HepG2 (cell line): Measurements from ENCODE around the gene SCYGR8. TPM values are rescaled to one million over a fixed set of nuclear protein-coding genes. Genes with fewer than 3 reads are reported as not detected.

ENCODE experiments used
- GABPB1 ChIP-seq: IDR thresholded peaks from 2 replicates; pipeline ENCODE4 v1.6.1; 2016; ENCODE audit warnings: mild to moderate bottlenecking, missing genetic modification reagents, moderate library complexity, missing compliant biosample characterization
- IRF2 ChIP-seq: IDR thresholded peaks from 2 replicates; pipeline ENCODE4 v1.6.1; 2018; ENCODE audit warnings: missing genetic modification reagents, missing compliant biosample characterization
- SAP130 ChIP-seq: IDR thresholded peaks from 2 replicates; pipeline ENCODE4 v1.6.1; 2016; ENCODE audit warnings: low read depth
- ZBTB7A ChIP-seq: sonication (generic); formaldehyde crosslinking; IDR thresholded peaks from 2 replicates; pipeline ENCODE4 v1.8.0; 2022; ENCODE audit warnings: mild to moderate bottlenecking, missing genetic modification reagents
- ZNF142 ChIP-seq: sonication (generic); formaldehyde crosslinking; IDR thresholded peaks from 2 replicates; pipeline ENCODE4 v1.4.0; 2020; ENCODE audit warnings: missing genetic modification reagents
- ZNF224 ChIP-seq: sonication (generic); formaldehyde crosslinking; IDR thresholded peaks from 2 replicates; pipeline ENCODE4 v1.5.0; 2020; ENCODE audit warnings: mild to moderate bottlenecking, missing genetic modification reagents
- ZNF280B ChIP-seq: sonication (generic); formaldehyde crosslinking; IDR thresholded peaks from 2 replicates; pipeline ENCODE4 v1.5.0; 2020; ENCODE audit warnings: missing genetic modification reagents, mild to moderate bottlenecking, borderline replicate concordance
- ZNF562 ChIP-seq: sonication (generic); formaldehyde crosslinking; IDR thresholded peaks from 2 replicates; pipeline ENCODE4 v1.8.0; 2022; ENCODE audit warnings: missing genetic modification reagents, borderline replicate concordance
- ZNF567 ChIP-seq: sonication (generic); formaldehyde crosslinking; IDR thresholded peaks from 2 replicates; pipeline ENCODE4 v1.8.1; 2023; ENCODE audit warnings: mild to moderate bottlenecking, missing genetic modification reagents, borderline replicate concordance
- ZNF576 ChIP-seq: sonication (generic); formaldehyde crosslinking; IDR thresholded peaks from 2 replicates; pipeline ENCODE4 v1.4.0; 2020; ENCODE audit warnings: mild to moderate bottlenecking, missing genetic modification reagents
- ZNF678 ChIP-seq: sonication (generic); formaldehyde crosslinking; IDR thresholded peaks from 2 replicates; pipeline ENCODE4 v1.4.0; 2020; ENCODE audit warnings: mild to moderate bottlenecking, missing genetic modification reagents
- ZNF709 ChIP-seq: sonication (generic); formaldehyde crosslinking; IDR thresholded peaks from 2 replicates; pipeline ENCODE4 v1.5.0; 2020; ENCODE audit warnings: mild to moderate bottlenecking, missing genetic modification reagents
- ZNF792 ChIP-seq: IDR thresholded peaks from 2 replicates; pipeline ENCODE4 v1.6.1; 2016
- ZSCAN29 ChIP-seq: sonication (generic); formaldehyde crosslinking; conservative IDR thresholded peaks from 2 replicates; pipeline ENCODE4 v1.4.0; 2020; ENCODE audit warnings: mild to moderate bottlenecking, missing genetic modification reagents
- polyA plus RNA-seq, 8 experiments: library from polyadenylated mRNA; depleted of rRNA in 3 of 8; stranded (reverse) in 7 of 8; unstranded in 1 of 8; fragments of >200 nt; fragmentation: Illumina TruSeq in 4 of 8; extraction: Trizol in 4 of 8; gene quantifications; 2 replicates each; pipeline versions ENCODE4 v1.2.1 to v1.2.3, GENCODE V29; 2011 to 2016; ENCODE audit warnings: low read depth in 4 of 8, missing spikeins in 1 of 8, mixed read lengths in 1 of 8; ENCODE audit not compliant: insufficient read depth in 1 of 8
- total RNA-seq, 5 experiments: library from RNA; depleted of rRNA; stranded (reverse); fragments of >200 nt; fragmentation: Illumina TruSeq; extraction: Trizol; gene quantifications; 2 replicates each; pipeline ENCODE4 v1.2.3, GENCODE V29; 2016; ENCODE audit warnings: low read depth in 1 of 5
- TF ChIP-seq, protein P1 (sequence below): sonication (generic); formaldehyde crosslinking; IDR thresholded peaks from 2 replicates; pipeline ENCODE4 v1.8.1; 2023; ENCODE audit warnings: mild to moderate bottlenecking, inconsistent platforms, moderate library complexity, missing genetic modification reagents, borderline replicate concordance
- TF ChIP-seq, protein P2 (sequence below): IDR thresholded peaks from 2 replicates; pipeline ENCODE4 v1.6.1; 2016; ENCODE audit warnings: missing genetic modification reagents, missing compliant biosample characterization

The SCYGR8 gene
- total and polyA plus RNA-seq, 2 of the 13 experiments (the other 11 are each of a cell fraction or from before 2014, with no cell fraction given), result not detected

DNA sequence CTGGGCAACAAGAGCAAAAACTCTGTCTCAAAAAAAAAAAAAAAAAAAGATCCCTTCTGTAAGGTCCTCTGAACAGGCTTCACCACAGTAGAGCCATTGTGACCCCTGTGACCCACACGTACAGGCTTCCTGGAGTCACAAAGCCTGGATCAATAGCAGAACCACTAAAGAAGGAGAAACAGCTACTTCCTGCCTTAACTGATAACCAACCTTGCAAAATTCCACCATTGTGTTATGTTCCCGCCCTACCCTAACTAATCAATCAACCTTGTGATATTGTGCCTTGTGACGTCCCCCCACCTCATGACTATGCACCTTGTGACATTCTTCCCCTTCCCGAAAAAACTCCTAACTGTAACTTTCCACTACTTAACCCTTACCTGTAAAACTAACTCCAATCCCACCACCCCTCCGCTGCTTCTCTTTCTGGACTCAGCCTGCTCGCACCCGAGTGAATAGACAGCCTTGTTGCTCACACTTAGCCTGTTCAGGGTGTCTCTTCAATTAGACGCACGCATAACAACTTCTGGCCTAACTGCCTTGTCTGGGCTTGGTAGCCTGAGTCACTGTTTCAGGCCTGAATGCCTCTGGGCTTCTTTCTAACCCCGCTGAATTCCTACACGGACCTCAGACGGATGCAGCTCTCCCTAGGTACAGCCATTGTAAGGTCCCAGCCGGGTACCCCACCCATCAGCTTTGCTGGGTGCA is 13.9 kb downstream of the SCYGR8 start (continued):
- TF ChIP-seq ZNF142 (CRISPR knock-in tag), result no peak
- TF ChIP-seq GABPB1 (CRISPR knock-in tag), result peak; percentile 33; the same call in 1 of the 2 replicates
- no peak for TF ChIP-seq ZSCAN29
- no peak for TF ChIP-seq ZNF562
- TF ChIP-seq IRF2, result no peak
- no peak for TF ChIP-seq ZNF567
- no peak for TF ChIP-seq ZNF576 (CRISPR knock-in tag)
- TF ChIP-seq, protein P1, sequence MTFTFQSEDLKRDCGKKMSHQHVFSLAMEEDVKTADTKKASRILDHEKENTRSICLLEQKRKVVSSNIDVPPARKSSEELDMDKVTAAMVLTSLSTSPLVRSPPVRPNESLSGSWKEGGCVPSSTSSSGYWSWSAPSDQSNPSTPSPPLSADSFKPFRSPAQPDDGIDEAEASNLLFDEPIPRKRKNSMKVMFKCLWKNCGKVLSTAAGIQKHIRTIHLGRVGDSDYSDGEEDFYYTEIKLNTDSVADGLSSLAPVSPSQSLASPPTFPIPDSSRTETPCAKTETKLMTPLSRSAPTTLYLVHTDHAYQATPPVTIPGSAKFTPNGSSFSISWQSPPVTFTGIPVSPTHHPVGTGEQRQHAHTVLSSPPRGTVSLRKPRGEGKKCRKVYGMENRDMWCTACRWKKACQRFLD (CRISPR knock-in tag), result no peak
- no peak for TF ChIP-seq ZBTB7A (CRISPR knock-in tag)
- no peak for TF ChIP-seq ZNF678 (CRISPR knock-in tag)
- TF ChIP-seq ZNF280B (CRISPR knock-in tag), result no peak
- TF ChIP-seq, protein P2, sequence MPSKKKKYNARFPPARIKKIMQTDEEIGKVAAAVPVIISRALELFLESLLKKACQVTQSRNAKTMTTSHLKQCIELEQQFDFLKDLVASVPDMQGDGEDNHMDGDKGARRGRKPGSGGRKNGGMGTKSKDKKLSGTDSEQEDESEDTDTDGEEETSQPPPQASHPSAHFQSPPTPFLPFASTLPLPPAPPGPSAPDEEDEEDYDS, result no peak
- 0 out of 2 replicates have a peak, but pooled peaks have one; percentile 16 for TF ChIP-seq SAP130 (CRISPR knock-in tag)
- no peak for TF ChIP-seq ZNF224
- no peak for TF ChIP-seq ZNF709 (CRISPR knock-in tag)
- TF ChIP-seq ZNF792 (CRISPR knock-in tag), result 0 out of 2 replicates have a peak, but pooled peaks have one; percentile 35
